Smooth muscle cell (in vitro differentiated cells): Measurements from ENCODE around the gene HOXA4. TPM values are rescaled to one million over a fixed set of nuclear protein-coding genes. Genes with fewer than 3 reads are reported as not detected.
A peak's percentile ranks its signal among the peaks of the same experiment; 100 is the strongest.

Experiments used
- DNase-seq: peaks from one replicate; lab custom pipeline; 2025; ENCODE audit not compliant: unreplicated experiment; lab: John Stamatoyannopoulos, UW
- H2AFZ ChIP-seq: fragments of 200-600 bp; sonication (generic); 2 replicates; pipeline ENCODE4 v1.6.0; 2016; ENCODE audit warnings: antibody characterized with exemption, low read depth, mild to moderate bottlenecking
- H3F3A ChIP-seq: fragments of 200-600 bp; sonication (generic); 2 replicates; pipeline ENCODE4 v1.6.0; 2017; ENCODE audit warnings: antibody characterized with exemption, low read depth
- H3K27ac ChIP-seq: fragments of 200-600 bp; sonication (generic); 2 replicates; pipeline ENCODE4 v1.5.1; 2016; ENCODE audit warnings: low read depth, mild to moderate bottlenecking
- H3K27me3 ChIP-seq: fragments of 200-600 bp; sonication (generic); 2 replicates; pipeline ENCODE4 v1.6.1; 2016; ENCODE audit warnings: low read depth, mild to moderate bottlenecking
- H3K36me3 ChIP-seq: fragments of 200-600 bp; sonication (generic); 2 replicates; pipeline ENCODE4 v1.5.1; 2016; ENCODE audit warnings: low read depth
- H3K4me1 ChIP-seq: fragments of 200-600 bp; sonication (generic); 2 replicates; pipeline ENCODE4 v1.5.1; 2016; ENCODE audit warnings: low read depth
- H3K4me2 ChIP-seq: fragments of 200-600 bp; sonication (generic); 2 replicates; pipeline ENCODE4 v1.6.0; 2016; ENCODE audit warnings: mild to moderate bottlenecking
- H3K4me3 ChIP-seq: fragments of 200-600 bp; sonication (generic); 2 replicates; pipeline ENCODE4 v1.5.1; 2016; ENCODE audit warnings: mild to moderate bottlenecking
- H3K79me2 ChIP-seq: fragments of 200-600 bp; sonication (generic); 2 replicates; pipeline ENCODE4 v1.6.0; 2016; ENCODE audit warnings: low read depth, mild to moderate bottlenecking
- H3K9ac ChIP-seq: fragments of 200-600 bp; sonication (generic); 2 replicates; pipeline ENCODE4 v1.6.0; 2016; ENCODE audit warnings: low read depth
- H3K9me3 ChIP-seq: fragments of 200-600 bp; sonication (generic); replicated peaks from 2 replicates; pipeline ENCODE4 v1.5.1; 2016; ENCODE audit warnings: low read depth
- H4K20me1 ChIP-seq: fragments of 200-600 bp; sonication (generic); 2 replicates; pipeline ENCODE4 v1.6.0; 2016; ENCODE audit warnings: low read depth
- CTCF ChIP-seq: fragments of 200-600 bp; sonication (generic); IDR thresholded peaks from 2 replicates; pipeline ENCODE4 v1.5.1; 2017; ENCODE audit warnings: borderline replicate concordance, mild to moderate bottlenecking, antibody characterized with exemption; ENCODE audit not compliant: insufficient read depth, poor library complexity, severe bottlenecking
- WGBS: methylation state at CpG from one replicate; pipeline ENCODE4 v1.1.7; 2016; ENCODE audit warnings: low lambda C conversion rate; 5-methylcytosine and 5-hydroxymethylcytosine counted together
- polyA plus RNA-seq: library from polyadenylated mRNA; unstranded; fragments of >200 nt; fragmentation: Nextera tagmentation; extraction: Ambion mirVana; gene quantifications from 2 replicates; pipeline ENCODE4 v1.2.1, GENCODE V29; 2016
- total RNA-seq: library from RNA; depleted of rRNA; stranded (reverse); fragments of >200 nt; gene quantifications from 2 replicates; pipeline ENCODE4 v1.2.3, GENCODE V29; 2014

Gene HOXA4
- total and polyA plus RNA-seq, 2 experiments from 2014 or later, result 0.22 TPM; not detected in 1

- Histone ChIP-seq H3F3A (no peaks in the 10 kb centered on the region), H4K20me1 (peaks cover 23% of the 10 kb centered on the region), H3K9ac (no peak overlapping the region), H3K27ac (no peak overlapping the region), H3K79me2 (no peaks in the 10 kb centered on the region), H3K9me3 (no peaks in the 10 kb centered on the region), H3K36me3 (no peaks in the 10 kb centered on the region), H3K4me3 (no peak overlapping the region), H3K4me1 (peaks cover 11% of the 10 kb centered on the region), H2AFZ (no peak overlapping the region), H3K4me2 (no peak overlapping the region), H3K27me3 (peaks cover 100% of the 10 kb centered on the region)
- WGBS, result 61% methylated on average over 8 of the region's 8 CpGs
- no peak for DNase-seq
- no peak for TF ChIP-seq CTCF
Observed at GRCh38 chr7:27099453-27100370, 30.8 kb downstream of the HOXA4 start.

GRCh38 chr7:27098578-27099451 lies 31.7 kb downstream of the HOXA4 start:
- peaks cover 23% of the 10 kb centered on the region for H4K20me1 ChIP-seq
- no peak for DNase-seq
- H3K79me2 ChIP-seq, result no peaks in the 10 kb centered on the region
- H3K27ac ChIP-seq, result no peak overlapping the region
- peaks cover 100% of the 10 kb centered on the region for H3K27me3 ChIP-seq
- H3K9ac ChIP-seq, result no peak overlapping the region
- no peaks in the 10 kb centered on the region for H3K9me3 ChIP-seq
- no peaks in the 10 kb centered on the region for H3K36me3 ChIP-seq
- WGBS, result 5% methylated on average over 38 of the region's 38 CpGs
- no peak for TF ChIP-seq CTCF
- no peak overlapping the region for H2AFZ ChIP-seq
- no peaks in the 10 kb centered on the region for H3F3A ChIP-seq
- peaks cover 11% of the 10 kb centered on the region for H3K4me1 ChIP-seq
- peak overlapping the region; percentile 23 for H3K4me3 ChIP-seq
- peak overlapping the region; percentile 73 for H3K4me2 ChIP-seq

- Histone ChIP-seq H3K9ac (no peak overlapping the region), H3K27me3 (peaks cover 100% of the 10 kb centered on the region)
- WGBS, result 3% methylated on average over 28 of the region's 35 CpGs
Observed at GRCh38 chr7:27097686-27098577, 32.6 kb downstream of the HOXA4 start.

More at GRCh38 chr7:27097686-27098577, 32.6 kb downstream of the HOXA4 start:
- Histone ChIP-seq H4K20me1 (peaks cover 23% of the 10 kb centered on the region), H3K4me2 (peak overlapping the region; percentile 99), H3K36me3 (no peaks in the 10 kb centered on the region), H3K27ac (no peak overlapping the region), H3K79me2 (no peaks in the 10 kb centered on the region), H3F3A (no peaks in the 10 kb centered on the region), H3K4me3 (peak overlapping the region; percentile 72), H2AFZ (no peak overlapping the region), H3K4me1 (peaks cover 11% of the 10 kb centered on the region), H3K9me3 (no peaks in the 10 kb centered on the region)
- DNase-seq, result no peak
- TF ChIP-seq CTCF, result no peak
